Subcutaneous adipose tissue (tissue), 4 donors: ENCODE measurements around the gene TRIM8. TPM values are rescaled to one million over a fixed set of nuclear protein-coding genes. Genes with fewer than 3 reads are reported as not detected.

Experiments used
- total RNA-seq, 4 donors: library from RNA; depleted of rRNA; stranded (reverse); fragments of >200 nt; gene quantifications; one replicate each; pipeline ENCODE4 v1.1.0, GENCODE V29; 2016
- TF ChIP-seq, protein P1 (sequence below): fragments of 450-650 bp; IDR thresholded peaks from one replicate; pipeline ENCODE4 v1.5.1; 2016; ENCODE audit warnings: low read depth, mild to moderate bottlenecking, control low read depth, antibody characterized with exemption, moderate library complexity

Gene TRIM8
- total RNA-seq, 4 donors from 2014 or later = 76.3 to 261 (median 111) TPM

DNA sequence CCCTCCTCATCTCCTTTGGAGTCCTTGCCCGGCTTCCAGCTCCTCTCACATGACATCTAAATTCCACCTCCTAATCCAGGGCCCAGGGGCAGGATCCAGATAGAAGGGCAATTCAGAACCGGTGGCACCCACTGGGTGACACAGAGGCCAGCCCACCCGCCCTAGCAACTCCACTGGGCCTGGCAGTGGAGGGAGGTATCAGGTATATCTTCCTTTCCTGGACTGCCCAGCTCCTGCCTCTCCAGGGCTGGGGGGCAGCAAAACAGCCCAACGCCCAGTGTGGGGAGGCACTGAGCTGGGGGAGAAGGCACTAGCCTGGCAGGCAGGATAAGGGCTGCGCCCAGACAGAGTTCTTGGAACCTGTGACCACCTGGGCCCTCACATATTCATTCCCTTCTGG lies 10.4 kb upstream of the TRIM8 start:
- TF ChIP-seq, protein P1, sequence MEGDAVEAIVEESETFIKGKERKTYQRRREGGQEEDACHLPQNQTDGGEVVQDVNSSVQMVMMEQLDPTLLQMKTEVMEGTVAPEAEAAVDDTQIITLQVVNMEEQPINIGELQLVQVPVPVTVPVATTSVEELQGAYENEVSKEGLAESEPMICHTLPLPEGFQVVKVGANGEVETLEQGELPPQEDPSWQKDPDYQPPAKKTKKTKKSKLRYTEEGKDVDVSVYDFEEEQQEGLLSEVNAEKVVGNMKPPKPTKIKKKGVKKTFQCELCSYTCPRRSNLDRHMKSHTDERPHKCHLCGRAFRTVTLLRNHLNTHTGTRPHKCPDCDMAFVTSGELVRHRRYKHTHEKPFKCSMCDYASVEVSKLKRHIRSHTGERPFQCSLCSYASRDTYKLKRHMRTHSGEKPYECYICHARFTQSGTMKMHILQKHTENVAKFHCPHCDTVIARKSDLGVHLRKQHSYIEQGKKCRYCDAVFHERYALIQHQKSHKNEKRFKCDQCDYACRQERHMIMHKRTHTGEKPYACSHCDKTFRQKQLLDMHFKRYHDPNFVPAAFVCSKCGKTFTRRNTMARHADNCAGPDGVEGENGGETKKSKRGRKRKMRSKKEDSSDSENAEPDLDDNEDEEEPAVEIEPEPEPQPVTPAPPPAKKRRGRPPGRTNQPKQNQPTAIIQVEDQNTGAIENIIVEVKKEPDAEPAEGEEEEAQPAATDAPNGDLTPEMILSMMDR = no peak

DNA sequence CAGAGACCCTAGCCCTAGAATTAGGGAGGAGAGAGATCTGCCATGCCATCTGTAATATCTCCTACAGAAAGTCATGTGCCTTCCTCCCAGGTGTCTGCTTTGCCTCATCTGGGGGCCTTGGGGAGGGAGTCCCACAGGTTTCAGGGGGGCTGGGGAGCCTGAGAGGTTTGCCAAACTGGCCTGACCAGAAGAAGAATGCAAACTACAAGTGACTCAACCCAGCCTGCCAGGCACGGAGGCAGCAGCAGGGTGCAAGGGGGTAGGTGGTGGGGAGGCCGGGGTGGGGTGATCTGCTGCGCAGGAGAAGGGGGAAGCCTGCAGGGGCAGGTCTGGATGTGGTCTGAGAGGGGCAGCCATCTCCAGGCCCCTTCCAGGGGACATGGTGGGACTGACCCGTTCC lies 9.6 kb upstream of the TRIM8 start:
- TF ChIP-seq, protein P1 = no peak

DNA sequence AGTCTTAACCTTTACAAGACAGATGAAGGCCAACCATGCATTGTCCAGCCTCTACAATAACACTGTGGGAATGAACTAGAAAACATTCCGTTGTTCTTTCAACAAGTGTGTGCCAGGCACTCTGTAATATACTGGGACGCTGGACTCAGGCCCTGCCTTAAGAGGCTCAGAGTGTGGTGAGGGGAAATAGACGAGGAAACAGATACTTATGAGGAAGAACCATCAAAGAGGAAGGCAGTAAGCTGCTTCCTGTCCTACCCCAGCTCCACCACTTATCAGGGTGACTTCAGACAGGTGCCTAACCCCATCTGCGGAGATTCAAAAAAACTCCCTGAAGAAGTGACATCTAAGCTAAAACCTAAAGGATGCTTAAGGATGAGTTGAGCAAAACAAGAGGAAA lies 8.9 kb upstream of the TRIM8 start:
- TF ChIP-seq, protein P1 = no peak

DNA sequence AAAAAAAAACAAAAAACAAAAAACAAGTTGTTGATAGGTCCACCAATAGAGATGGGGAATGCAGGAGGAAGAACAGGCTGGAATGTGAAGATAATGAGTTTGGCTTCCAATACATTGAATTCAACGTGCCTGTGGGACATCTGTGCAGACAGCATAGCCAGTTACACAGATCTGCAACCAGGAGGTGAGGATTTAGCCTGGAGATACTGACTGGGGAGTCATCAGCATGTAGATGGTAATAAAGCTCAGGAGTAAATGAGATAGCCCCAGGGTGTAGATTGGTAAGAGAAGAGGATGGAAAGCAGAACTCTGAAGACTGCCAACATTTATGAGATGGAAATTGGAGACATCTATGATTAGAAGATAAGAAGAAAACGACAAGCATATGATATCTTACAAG lies 4.7 kb upstream of the TRIM8 start:
- TF ChIP-seq, protein P1 = no peak

DNA sequence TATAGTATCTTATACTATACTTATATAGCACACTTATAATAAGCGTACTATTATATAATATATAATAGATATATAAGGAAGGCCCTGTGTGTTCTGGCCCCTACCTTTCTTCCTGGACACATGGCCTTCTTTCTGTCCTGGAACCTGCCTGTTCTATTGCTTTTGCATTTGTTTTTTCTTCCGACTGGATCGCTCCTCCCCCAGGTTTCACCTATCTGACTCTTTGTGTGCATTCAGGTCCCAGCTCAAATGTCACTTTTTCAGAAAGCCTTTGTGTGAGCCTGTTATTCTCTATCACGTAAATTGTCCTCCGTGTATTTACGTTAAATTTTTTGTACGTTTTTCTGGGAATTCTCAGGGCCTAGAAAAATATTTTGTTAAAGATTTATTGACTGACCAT lies 2.9 kb upstream of the TRIM8 start:
- TF ChIP-seq, protein P1 = no peak

DNA sequence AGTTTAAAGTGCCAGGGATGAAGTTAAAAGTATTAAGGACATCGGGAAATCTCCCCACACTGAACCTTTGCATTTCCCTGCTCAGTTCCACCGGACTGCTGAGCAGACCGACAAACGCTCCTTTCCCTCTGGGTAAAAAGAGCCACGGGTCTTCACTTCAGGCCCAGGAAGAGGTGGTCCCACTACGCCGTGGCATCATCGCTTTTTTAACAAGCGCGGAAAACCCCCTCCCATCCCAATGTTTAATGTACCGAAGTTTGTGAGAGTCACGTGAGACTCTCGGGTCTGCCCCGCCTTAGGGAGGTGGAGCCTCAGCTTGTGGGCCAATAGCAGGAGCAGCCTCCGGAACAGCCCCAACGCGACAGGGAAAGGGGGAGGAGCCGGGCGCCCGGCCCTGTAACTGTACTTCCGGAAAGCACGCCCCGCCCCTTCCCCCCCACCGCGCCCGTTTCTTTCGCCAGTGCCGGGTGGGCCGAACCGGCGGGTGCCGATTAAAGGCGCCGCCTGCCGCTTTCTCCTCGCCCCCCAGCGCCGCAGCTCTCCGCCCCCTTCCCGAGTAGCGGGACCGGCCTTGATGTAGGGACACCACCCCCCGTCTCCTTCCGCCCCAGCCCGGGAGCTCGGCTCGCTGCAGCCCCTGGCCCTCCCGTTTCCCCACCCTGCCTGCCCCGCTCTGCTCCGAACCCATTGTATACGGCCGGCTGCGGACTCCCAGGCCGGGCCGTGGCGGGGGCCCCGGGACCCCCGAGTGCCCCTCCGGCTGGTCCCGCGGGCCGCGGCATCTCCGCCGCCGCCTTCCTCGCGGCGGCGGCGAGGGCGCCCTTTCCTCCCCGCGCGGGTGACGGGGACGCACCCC lies 2.2 kb upstream of the TRIM8 start:
- TF ChIP-seq, protein P1 = no peak

DNA sequence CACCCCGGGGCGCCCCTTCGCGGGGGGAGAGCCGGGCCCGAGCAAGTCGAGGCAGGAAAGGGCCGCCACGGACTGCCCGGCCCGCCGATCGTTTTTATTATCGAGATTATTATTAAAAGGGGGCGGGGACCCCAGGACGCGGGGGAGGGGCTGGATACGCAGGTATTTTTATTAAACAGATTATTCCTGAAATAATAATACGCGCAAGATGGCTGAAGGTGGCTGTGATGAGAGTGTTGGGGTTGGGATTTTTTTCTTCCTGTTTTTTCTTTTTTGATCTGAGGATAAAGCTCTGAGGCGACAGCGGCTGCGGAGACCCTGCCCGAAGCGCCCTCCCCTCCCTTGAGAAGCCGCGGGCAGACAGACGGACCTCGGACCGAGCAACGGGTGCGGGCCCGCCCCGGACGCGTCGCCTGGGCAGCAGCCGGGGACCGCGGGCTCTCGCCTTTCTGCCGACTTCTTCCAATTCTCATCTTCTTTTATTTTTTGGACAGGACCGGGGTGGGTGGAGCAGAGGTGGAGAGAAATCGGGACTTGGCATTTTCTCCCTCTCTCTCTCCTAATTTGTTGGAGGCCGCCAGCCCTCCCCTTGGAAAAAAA lies 1.4 kb upstream of the TRIM8 start:
- TF ChIP-seq, protein P1 = no peak
